Peyer's patch (tissue), 4 donors: ENCODE measurements around the gene CACNA1B.

Experiments
- CTCF ChIP-seq, 6 experiments: fragments of 450-650 bp in 4 of 6; fragments of 200-600 bp in 2 of 6; sonication (generic) in 1 of 6; IDR thresholded peaks; one replicate each; pipeline ENCODE4 v1.5.1; 2017 to 2019; ENCODE audit warnings: antibody characterized with exemption in 6 of 6, mild to moderate bottlenecking in 3 of 6, moderate library complexity in 1 of 6
- POLR2A ChIP-seq, 2 donors: fragments of 450-650 bp; IDR thresholded peaks; one replicate each; pipeline ENCODE4 v1.5.1; 2017; ENCODE audit warnings: antibody characterized with exemption in 2 of 2, mild to moderate bottlenecking in 2 of 2, moderate library complexity in 2 of 2

GRCh38 chr9:138073408-138073807, 195.8 kb downstream of the CACNA1B start:
- TF ChIP-seq POLR2A (IDR thresholded peaks at IDR 0.05): no peak
- TF ChIP-seq CTCF (IDR thresholded peaks at IDR 0.05): no peak
